ENCODE measurements around the gene FAP.

FAP gene

GRCh38 chr2:162200636-162201035, 42.6 kb downstream of the FAP start:
- in situ Hi-C loops (cut with HindIII; ENCODE audit: low pct_unique_long_range_greater_than_20kb, low sequenced_read_pairs), result no loop called here
- TF ChIP-seq JUND (IDR thresholded peaks at IDR 0.05; ENCODE audit: low read depth), result no peak
- no peak for DNase-seq (ENCODE audit: low read depth in 1 of 2, low spot score in 1 of 2)

- DNase-seq (ENCODE audit: low read depth in 1 of 2, low spot score in 1 of 2), result no peak
- no peak for TF ChIP-seq JUND (IDR thresholded peaks at IDR 0.05; ENCODE audit: low read depth)
- in situ Hi-C loops (cut with HindIII; ENCODE audit: low pct_unique_long_range_greater_than_20kb, low sequenced_read_pairs), result no loop called here
Observed at GRCh38 chr2:162199913-162200312, 43.3 kb downstream of the FAP start.

GRCh38 chr2:162198239-162198638, 45.0 kb downstream of the FAP start:
- TF ChIP-seq JUND (IDR thresholded peaks at IDR 0.05; ENCODE audit: low read depth), result no peak
- in situ Hi-C loops (cut with HindIII; ENCODE audit: low pct_unique_long_range_greater_than_20kb, low sequenced_read_pairs), result no loop called here
- peak in 1 of 2 experiments; percentile 1 for DNase-seq (ENCODE audit: low read depth in 1 of 2, low spot score in 1 of 2)

GRCh38 chr2:162197069-162197825, 46.0 kb downstream of the FAP start:
- DNase-seq (ENCODE audit: low read depth in 1 of 2, low spot score in 1 of 2), result no peak
- in situ Hi-C loops (cut with HindIII; ENCODE audit: low pct_unique_long_range_greater_than_20kb, low sequenced_read_pairs), result no loop called here

GRCh38 chr2:162196638-162197037, 46.6 kb downstream of the FAP start:
- in situ Hi-C loops (cut with HindIII; ENCODE audit: low pct_unique_long_range_greater_than_20kb, low sequenced_read_pairs), result no loop called here
- no peak for TF ChIP-seq JUND (IDR thresholded peaks at IDR 0.05; ENCODE audit: low read depth)
- DNase-seq (ENCODE audit: low read depth in 1 of 2, low spot score in 1 of 2), result no peak

More at GRCh38 chr2:162197069-162197825, 46.0 kb downstream of the FAP start:
- no peak for TF ChIP-seq JUND (IDR thresholded peaks at IDR 0.05; ENCODE audit: low read depth)

GRCh38 chr2:162188451-162188850, 54.8 kb downstream of the FAP start:
- in situ Hi-C loops (cut with HindIII; ENCODE audit: low pct_unique_long_range_greater_than_20kb, low sequenced_read_pairs), result no loop called here
- DNase-seq (ENCODE audit: low read depth in 1 of 2, low spot score in 1 of 2), result no peak
- no peak for TF ChIP-seq JUND (IDR thresholded peaks at IDR 0.05; ENCODE audit: low read depth)

GRCh38 chr2:162185541-162186232, 57.6 kb downstream of the FAP start:
- DNase-seq (ENCODE audit: low read depth in 1 of 2, low spot score in 1 of 2), result no peak
- in situ Hi-C loops (cut with HindIII; ENCODE audit: low pct_unique_long_range_greater_than_20kb, low sequenced_read_pairs), result no loop called here
- TF ChIP-seq JUND (IDR thresholded peaks at IDR 0.05; ENCODE audit: low read depth), result no peak

- in situ Hi-C loops (cut with HindIII; ENCODE audit: low pct_unique_long_range_greater_than_20kb, low sequenced_read_pairs), result no loop called here
- DNase-seq (ENCODE audit: low read depth in 1 of 2, low spot score in 1 of 2), result no peak
- TF ChIP-seq JUND (IDR thresholded peaks at IDR 0.05; ENCODE audit: low read depth), result no peak
Observed at GRCh38 chr2:162184821-162185450, 58.3 kb downstream of the FAP start.

- in situ Hi-C loops (cut with HindIII; ENCODE audit: low pct_unique_long_range_greater_than_20kb, low sequenced_read_pairs), result no loop called here
- no peak for DNase-seq (ENCODE audit: low read depth in 1 of 2, low spot score in 1 of 2)
Observed at GRCh38 chr2:162184359-162184758, 58.9 kb downstream of the FAP start.

GRCh38 chr2:162182395-162182794, 60.9 kb downstream of the FAP start:
- in situ Hi-C loops (cut with HindIII; ENCODE audit: low pct_unique_long_range_greater_than_20kb, low sequenced_read_pairs), result no loop called here
- no peak for TF ChIP-seq JUND (IDR thresholded peaks at IDR 0.05; ENCODE audit: low read depth)
- no peak for DNase-seq (ENCODE audit: low read depth in 1 of 2, low spot score in 1 of 2)

More at GRCh38 chr2:162184359-162184758, 58.9 kb downstream of the FAP start:
- TF ChIP-seq JUND (IDR thresholded peaks at IDR 0.05; ENCODE audit: low read depth), result no peak

- no peak for TF ChIP-seq JUND (IDR thresholded peaks at IDR 0.05; ENCODE audit: low read depth)
- in situ Hi-C loops (cut with HindIII; ENCODE audit: low pct_unique_long_range_greater_than_20kb, low sequenced_read_pairs), result no loop called here
- DNase-seq (ENCODE audit: low read depth in 1 of 2, low spot score in 1 of 2), result no peak
Observed at GRCh38 chr2:162177301-162177700, 65.9 kb downstream of the FAP start.

GRCh38 chr2:162175714-162176113, 67.5 kb downstream of the FAP start:
- no peak for DNase-seq (ENCODE audit: low read depth in 1 of 2, low spot score in 1 of 2)
- no peak for TF ChIP-seq JUND (IDR thresholded peaks at IDR 0.05; ENCODE audit: low read depth)
- in situ Hi-C loops (cut with HindIII; ENCODE audit: low pct_unique_long_range_greater_than_20kb, low sequenced_read_pairs), result no loop called here

GRCh38 chr2:162174746-162175145, 68.5 kb downstream of the FAP start:
- DNase-seq (ENCODE audit: low read depth in 1 of 2, low spot score in 1 of 2), result no peak
- no peak for TF ChIP-seq JUND (IDR thresholded peaks at IDR 0.05; ENCODE audit: low read depth)
- in situ Hi-C loops (cut with HindIII; ENCODE audit: low pct_unique_long_range_greater_than_20kb, low sequenced_read_pairs), result no loop called here
